Gastrocnemius medialis (tissue), 4 donors: Measurements from ENCODE around the gene SIRT7. TPM values are rescaled to one million over a fixed set of nuclear protein-coding genes. Genes with fewer than 3 reads are reported as not detected.
A peak's percentile ranks its signal among the peaks of the same experiment; 100 is the strongest.

ENCODE experiments used
- ATAC-seq, 2 donors: fragments of 150-250 bp; one replicate each; pipeline ENCODE4 v1.9.1; 2016
- DNase-seq, 2 donors: peaks; one replicate each; pipeline ENCODE4 v3.0.0-alpha.2; 2019
- H3K27ac ChIP-seq, 4 donors: fragments of 200-600 bp; sonication (generic); 1 replicate in 1 of 4; 2 replicates in 3 of 4; pipeline ENCODE4 v1.5.1; 2016 to 2018; ENCODE audit warnings: mild to moderate bottlenecking in 2 of 4, moderate library complexity in 1 of 4
- H3K27me3 ChIP-seq, 3 donors: fragments of 200-600 bp; sonication (generic) in 2 of 3; 1 replicate in 1 of 3; 2 replicates in 2 of 3; pipeline versions ENCODE4 v1.5.1 to v1.6.0; 2016 to 2019; ENCODE audit warnings: mild to moderate bottlenecking in 1 of 3, moderate library complexity in 1 of 3
- H3K36me3 ChIP-seq, 2 donors: fragments of 200-600 bp; sonication (generic) in 1 of 2; one replicate each; pipeline ENCODE4 v1.5.1; 2017 to 2018
- H3K4me1 ChIP-seq, 2 donors: fragments of 200-600 bp; sonication (generic) in 1 of 2; one replicate each; pipeline ENCODE4 v1.5.1; 2016 to 2017; ENCODE audit warnings: mild to moderate bottlenecking in 2 of 2
- H3K4me3 ChIP-seq, 4 donors: fragments of 200-600 bp; sonication (generic) in 3 of 4; 1 replicate in 1 of 4; 2 replicates in 3 of 4; pipeline ENCODE4 v1.5.1; 2016 to 2019; ENCODE audit warnings: mild to moderate bottlenecking in 2 of 4
- H3K9me3 ChIP-seq, 3 donors: fragments of 200-600 bp; sonication (generic) in 2 of 3; 1 replicate in 1 of 3; 2 replicates in 2 of 3; pipeline ENCODE4 v1.5.1; 2016 to 2019
- CTCF ChIP-seq, 5 experiments: fragments of 450-650 bp in 3 of 5; fragments of 200-600 bp in 2 of 5; sonication (generic) in 2 of 5; IDR thresholded peaks in 4 of 5; conservative IDR thresholded peaks in 1 of 5; 1 replicate in 4 of 5; 2 replicates in 1 of 5; pipeline ENCODE4 v1.5.1; 2016 to 2019; ENCODE audit warnings: antibody characterized with exemption in 5 of 5, mild to moderate bottlenecking in 3 of 5, moderate library complexity in 3 of 5
- POLR2A ChIP-seq, 2 donors: fragments of 450-650 bp; IDR thresholded peaks; one replicate each; pipeline ENCODE4 v1.6.1; 2017; ENCODE audit warnings: antibody characterized with exemption in 2 of 2, mild to moderate bottlenecking in 2 of 2, moderate library complexity in 2 of 2
- in situ Hi-C, 4 donors: fragments of 200-750 bp; cut with MboI; loops; one replicate each; pipeline versions ENCODE4 v1.15.0 to v1.8.0; 2017; ENCODE audit warnings: low sequenced_read_pairs in 4 of 4
- intact Hi-C: fragments of 100-400 bp; cut with DNase I; formaldehyde crosslinking; loops from one replicate; pipeline ENCODE4 v1.15.1; 2023; ENCODE audit warnings: low total_unique reads
- total RNA-seq, 4 donors: library from RNA; depleted of rRNA; stranded (reverse); fragments of >200 nt; gene quantifications; one replicate each; pipeline versions ENCODE4 v1.1.0 to v1.2.3, GENCODE V29; 2016

Gene SIRT7
- total RNA-seq, 4 donors from 2014 or later: 7.2 to 11.4 (median 8.3) TPM

- H3K36me3 ChIP-seq: peaks cover 0 to 21% of the 10 kb centered on the region in 2 donors
Measured at GRCh38 chr17:81869221-81870130, 48.5 kb downstream of the SIRT7 start.

GRCh38 chr17:81868674-81869220 is 49.2 kb downstream of the SIRT7 start:
- Histone ChIP-seq H3K4me3 (no peak overlapping the region), H3K4me1 (peaks cover 42 to 54% of the 10 kb centered on the region in 2 donors), H3K27me3 (no peaks in the 10 kb centered on the region), H3K9me3 (no peaks in the 10 kb centered on the region), H3K36me3 (peaks cover 0 to 21% of the 10 kb centered on the region in 2 donors), H3K27ac (peak overlapping the region; percentile 94 to 99 (median 97))
- TF ChIP-seq POLR2A (IDR thresholded peaks at IDR 0.05) (no peak), CTCF (IDR thresholded peaks at IDR 0.05 in 4 of 5, conservative IDR thresholded peaks at IDR 0.05 in 1 of 5) (no peak)
- no peak for ATAC-seq
- DNase-seq: no peak
- intact Hi-C loops: no loop called here
- in situ Hi-C loops: no loop called here

More at GRCh38 chr17:81869221-81870130, 48.5 kb downstream of the SIRT7 start:
- intact Hi-C loops: loop anchor here (5.0 kb wide), 2 partner anchors 73 to 108 kb away; partner anchors contain the start of gene ASPSCR1
- no peak for TF ChIP-seq POLR2A (IDR thresholded peaks at IDR 0.05)
- TF ChIP-seq CTCF (IDR thresholded peaks at IDR 0.05 in 4 of 5, conservative IDR thresholded peaks at IDR 0.05 in 1 of 5): peak; percentile 80 to 97 (median 90)
- Histone ChIP-seq H3K4me3 (peak overlapping the region; percentile 74 to 92 (median 78)), H3K9me3 (no peaks in the 10 kb centered on the region), H3K4me1 (peaks cover 35 to 48% of the 10 kb centered on the region in 2 donors), H3K27ac (peak overlapping the region; percentile 94 to 99 (median 97)), H3K27me3 (no peaks in the 10 kb centered on the region)
- DNase-seq (no peak), ATAC-seq (no peak)
- in situ Hi-C loops: no loop called here

GRCh38 chr17:81867991-81868673 is 49.8 kb downstream of the SIRT7 start:
- no peaks in the 10 kb centered on the region for H3K27me3 ChIP-seq
- peaks cover 48 to 60% of the 10 kb centered on the region in 2 donors for H3K4me1 ChIP-seq
- TF ChIP-seq POLR2A (IDR thresholded peaks at IDR 0.05) (no peak), CTCF (IDR thresholded peaks at IDR 0.05 in 4 of 5, conservative IDR thresholded peaks at IDR 0.05 in 1 of 5) (no peak)
- no peak for DNase-seq
- no peaks in the 10 kb centered on the region for H3K9me3 ChIP-seq
- H3K36me3 ChIP-seq: peaks cover 0 to 21% of the 10 kb centered on the region in 2 donors
- no peak for ATAC-seq
- peak overlapping the region; percentile 94 to 99 (median 97) for H3K27ac ChIP-seq
- intact Hi-C loops: no loop called here
- in situ Hi-C loops: no loop called here
- H3K4me3 ChIP-seq: no peak overlapping the region

- Histone ChIP-seq H3K4me3 (no peak overlapping the region), H3K4me1 (peaks cover 53 to 61% of the 10 kb centered on the region in 2 donors), H3K27ac (peak overlapping the region; percentile 94 to 99 (median 97)), H3K27me3 (no peaks in the 10 kb centered on the region), H3K36me3 (peaks cover 0 to 21% of the 10 kb centered on the region in 2 donors), H3K9me3 (no peaks in the 10 kb centered on the region)
- DNase-seq: no peak
- TF ChIP-seq POLR2A (IDR thresholded peaks at IDR 0.05) (no peak), CTCF (IDR thresholded peaks at IDR 0.05 in 4 of 5, conservative IDR thresholded peaks at IDR 0.05 in 1 of 5) (no peak)
- in situ Hi-C loops (no loop called here), intact Hi-C loops (no loop called here)
- no peak for ATAC-seq
Measured at GRCh38 chr17:81867170-81867990, 50.6 kb downstream of the SIRT7 start.
